Esophagus squamous epithelium (tissue), 4 donors: ENCODE results near the gene NSRP1.

Experiments used
- POLR2A ChIP-seq, 4 donors: fragments of 450-650 bp; IDR thresholded peaks; one replicate each; pipeline ENCODE4 v1.6.1; 2017; ENCODE audit warnings: antibody characterized with exemption in 4 of 4, mild to moderate bottlenecking in 4 of 4, moderate library complexity in 3 of 4
- TF ChIP-seq, protein P1 (sequence below), 6 experiments: fragments of 450-650 bp in 4 of 6; fragments of 200-600 bp in 2 of 6; sonication (generic) in 2 of 6; IDR thresholded peaks; one replicate each; pipeline ENCODE4 v1.5.1; 2016 to 2019; ENCODE audit warnings: antibody characterized with exemption in 6 of 6, mild to moderate bottlenecking in 4 of 6, moderate library complexity in 4 of 6

DNA sequence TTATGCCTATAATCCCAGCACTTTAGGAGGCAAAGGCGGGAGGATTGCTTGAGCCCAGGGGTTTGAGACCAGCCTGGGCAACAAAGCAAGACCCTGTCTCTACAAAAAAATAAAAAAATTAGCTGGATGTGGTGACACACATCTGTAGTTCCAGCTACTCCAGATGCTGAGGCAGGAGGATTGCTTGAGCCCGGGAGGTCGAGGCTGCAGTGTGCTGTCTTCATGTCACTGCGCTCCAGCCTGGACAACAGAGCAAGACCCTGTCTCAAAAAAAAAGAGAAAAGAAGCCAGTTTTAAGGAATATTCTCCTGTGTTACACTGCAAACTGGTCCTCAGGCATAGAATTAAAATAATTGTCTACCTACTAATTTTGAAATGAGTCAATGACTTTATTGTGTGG lies 47.9 kb downstream of the NSRP1 start:
- TF ChIP-seq, protein P1, sequence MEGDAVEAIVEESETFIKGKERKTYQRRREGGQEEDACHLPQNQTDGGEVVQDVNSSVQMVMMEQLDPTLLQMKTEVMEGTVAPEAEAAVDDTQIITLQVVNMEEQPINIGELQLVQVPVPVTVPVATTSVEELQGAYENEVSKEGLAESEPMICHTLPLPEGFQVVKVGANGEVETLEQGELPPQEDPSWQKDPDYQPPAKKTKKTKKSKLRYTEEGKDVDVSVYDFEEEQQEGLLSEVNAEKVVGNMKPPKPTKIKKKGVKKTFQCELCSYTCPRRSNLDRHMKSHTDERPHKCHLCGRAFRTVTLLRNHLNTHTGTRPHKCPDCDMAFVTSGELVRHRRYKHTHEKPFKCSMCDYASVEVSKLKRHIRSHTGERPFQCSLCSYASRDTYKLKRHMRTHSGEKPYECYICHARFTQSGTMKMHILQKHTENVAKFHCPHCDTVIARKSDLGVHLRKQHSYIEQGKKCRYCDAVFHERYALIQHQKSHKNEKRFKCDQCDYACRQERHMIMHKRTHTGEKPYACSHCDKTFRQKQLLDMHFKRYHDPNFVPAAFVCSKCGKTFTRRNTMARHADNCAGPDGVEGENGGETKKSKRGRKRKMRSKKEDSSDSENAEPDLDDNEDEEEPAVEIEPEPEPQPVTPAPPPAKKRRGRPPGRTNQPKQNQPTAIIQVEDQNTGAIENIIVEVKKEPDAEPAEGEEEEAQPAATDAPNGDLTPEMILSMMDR (IDR thresholded peaks at IDR 0.05) = no peak
- no peak for TF ChIP-seq POLR2A (IDR thresholded peaks at IDR 0.05)
